HG03520 (cell line): ENCODE measurements around the gene MCCC1.
"Not testable (repeated sequence)": the region's sequence is repeated elsewhere in the genome, so short reads cannot be mapped to it uniquely, and the experiment has no call there.

Experiments used
- ATAC-seq: cut with Tn5 transposase; IDR thresholded peaks from one replicate; pipeline ENCODE4 v1.9.1; 2021; ENCODE audit warnings: mild to moderate bottlenecking, moderate library complexity; ENCODE audit not compliant: unreplicated experiment

The MCCC1 gene

DNA sequence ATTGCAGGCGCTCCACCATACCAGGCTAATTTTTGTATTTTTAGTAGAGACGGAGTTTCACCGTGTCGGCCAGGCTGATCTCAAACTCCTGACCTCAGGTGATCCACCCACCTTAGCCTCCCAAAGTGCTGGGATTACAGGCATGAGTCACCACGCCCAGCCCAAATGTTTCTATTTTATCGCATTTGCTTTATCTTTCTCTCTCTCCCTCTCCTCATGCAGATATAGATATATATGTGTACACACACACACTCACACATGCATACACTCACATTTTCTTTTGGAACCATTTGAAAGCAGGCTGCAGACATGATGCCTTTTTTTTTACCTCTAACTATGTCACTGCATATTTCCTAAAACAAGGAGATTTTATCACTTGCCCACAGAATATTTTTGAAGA lies 7.3 kb upstream of the MCCC1 start:
- no peak for ATAC-seq

DNA sequence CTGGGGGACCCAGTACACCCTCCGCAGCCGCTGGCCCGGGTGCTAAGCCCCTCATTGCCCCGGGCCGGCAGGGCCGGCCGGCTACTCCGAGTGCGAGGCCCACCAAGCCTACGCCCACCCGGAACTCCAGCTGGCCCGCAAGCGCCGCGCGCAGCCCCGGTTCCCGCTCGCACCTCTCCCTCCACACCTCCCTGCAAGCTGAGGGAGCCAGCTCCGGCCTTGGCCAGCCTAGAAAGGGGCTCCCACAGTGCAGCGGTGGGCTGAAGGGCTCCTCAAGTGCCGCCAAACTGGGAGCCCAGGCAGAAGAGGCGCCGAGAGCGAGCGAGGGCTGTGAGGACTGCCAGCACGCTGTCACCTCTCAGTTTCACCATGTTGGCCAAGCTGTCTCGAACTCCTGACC lies 4.7 kb upstream of the MCCC1 start:
- not testable (repeated sequence) for ATAC-seq

DNA sequence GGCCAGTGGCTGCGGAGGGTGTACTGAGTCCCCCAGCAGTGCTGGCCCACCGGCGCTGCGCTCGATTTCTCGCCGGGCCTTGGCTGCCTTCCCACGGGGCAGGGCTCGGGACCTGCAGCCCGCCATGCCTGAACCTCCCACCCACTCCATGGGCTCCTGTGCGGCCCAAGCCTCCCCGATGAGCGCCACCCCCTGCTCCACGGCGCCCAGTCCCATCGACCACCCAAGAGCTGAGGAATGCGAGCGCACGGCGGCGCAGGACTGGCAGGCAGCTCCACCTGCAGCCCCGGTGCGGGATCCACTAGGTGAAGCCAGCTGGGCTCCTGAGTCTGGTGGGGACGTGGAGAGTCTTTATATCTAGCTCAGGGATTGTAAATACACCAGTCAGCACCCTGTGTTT lies 1.7 kb upstream of the MCCC1 start:
- ATAC-seq: not testable (repeated sequence)

DNA sequence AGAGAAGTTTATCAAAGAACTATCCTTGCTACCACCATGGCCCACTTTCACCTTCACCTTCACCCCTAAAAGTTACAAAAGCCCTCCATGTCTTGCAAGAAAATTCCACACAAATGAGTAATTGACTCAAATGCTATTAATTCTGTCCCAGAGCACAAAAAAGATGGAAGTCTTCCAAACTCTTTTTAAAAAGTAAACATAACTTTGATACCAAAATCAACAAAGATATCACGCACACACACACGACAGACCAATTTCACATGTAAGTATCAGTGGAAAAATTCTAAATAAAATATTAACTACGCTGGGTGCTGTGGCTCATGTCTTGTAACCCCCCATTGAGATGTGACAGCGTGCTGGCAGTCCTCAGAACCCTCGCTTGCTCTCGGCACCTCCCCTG lies 1.1 kb upstream of the MCCC1 start:
- no peak for ATAC-seq

DNA sequence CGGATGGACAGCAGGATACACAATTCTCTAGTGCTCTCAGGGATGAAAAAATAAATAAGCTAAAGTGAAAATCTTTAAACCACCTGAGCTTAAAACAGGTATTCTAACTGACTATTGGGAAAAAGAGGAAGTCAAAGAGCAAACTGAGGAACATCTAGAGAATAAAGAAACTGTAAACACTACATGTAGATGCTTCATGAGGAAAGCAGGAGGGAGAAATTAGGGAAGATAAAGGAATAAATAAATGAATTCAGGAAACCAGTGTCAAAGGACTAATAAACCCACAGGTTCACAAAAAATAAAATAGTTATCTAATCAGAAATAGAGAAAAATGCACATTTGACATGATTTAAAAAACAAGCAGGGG lies 525 bp upstream of the MCCC1 start:
- no peak for ATAC-seq

DNA sequence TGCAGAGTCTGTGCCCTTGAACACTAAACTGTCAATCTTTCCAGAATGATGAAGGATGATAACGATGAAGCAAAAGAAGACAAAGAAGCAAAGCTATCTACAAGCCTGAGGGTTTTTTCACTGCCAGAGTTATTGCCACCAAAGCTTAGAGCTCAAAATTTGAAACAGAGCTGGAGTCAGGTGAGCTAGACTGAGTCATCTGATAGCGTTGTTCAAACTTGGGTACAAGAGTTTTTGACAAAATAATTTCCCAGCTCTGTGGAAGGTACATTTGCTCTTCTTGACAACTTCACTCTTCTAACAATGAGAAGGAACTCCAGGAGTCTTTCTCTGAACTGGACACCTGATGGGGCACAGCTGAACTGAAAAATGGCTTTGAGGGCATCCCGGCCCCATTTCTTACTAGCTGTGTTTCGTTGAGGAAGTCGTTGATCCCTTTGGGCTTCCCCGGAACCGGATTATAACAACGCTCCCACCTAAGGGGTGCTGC lies 715 bp downstream of the MCCC1 start:
- ATAC-seq: no peak

DNA sequence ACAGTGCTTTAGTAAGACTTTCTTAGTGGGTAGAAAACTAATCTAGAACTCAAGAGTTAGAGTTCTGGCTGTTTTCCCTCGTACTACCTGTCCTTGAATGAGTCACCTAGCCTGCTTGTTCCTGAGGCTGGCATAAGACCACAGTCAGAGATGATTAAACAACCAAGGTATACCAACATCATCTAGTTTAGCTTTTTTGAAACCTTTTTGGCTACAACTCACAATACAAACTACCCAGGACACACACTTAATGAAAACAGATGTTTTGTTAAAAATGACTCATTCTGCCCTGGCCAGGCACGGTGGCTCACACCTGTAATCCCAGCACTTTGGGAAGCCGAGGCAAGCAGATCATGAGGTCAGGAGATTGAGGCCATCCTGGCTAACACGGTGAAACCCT lies 4.6 kb downstream of the MCCC1 start:
- ATAC-seq: no peak

DNA sequence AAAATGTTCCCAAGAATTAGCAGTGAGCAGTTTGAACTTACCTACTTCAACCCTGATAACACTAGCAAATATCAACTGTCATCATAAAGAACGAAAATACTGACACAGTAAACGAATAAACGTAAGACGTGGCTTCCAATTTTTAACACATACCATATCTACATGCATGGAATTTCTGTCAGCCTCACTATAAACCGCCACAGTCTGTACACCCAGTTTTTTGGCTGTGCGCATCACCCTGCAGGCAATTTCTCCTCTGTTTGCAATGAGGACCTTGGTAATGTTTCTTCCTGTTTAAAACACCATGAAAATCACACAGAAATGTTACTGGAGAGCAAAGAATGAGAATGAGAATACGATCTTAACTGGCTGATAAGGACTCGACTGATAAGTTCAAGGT lies 7.0 kb downstream of the MCCC1 start:
- no peak for ATAC-seq

DNA sequence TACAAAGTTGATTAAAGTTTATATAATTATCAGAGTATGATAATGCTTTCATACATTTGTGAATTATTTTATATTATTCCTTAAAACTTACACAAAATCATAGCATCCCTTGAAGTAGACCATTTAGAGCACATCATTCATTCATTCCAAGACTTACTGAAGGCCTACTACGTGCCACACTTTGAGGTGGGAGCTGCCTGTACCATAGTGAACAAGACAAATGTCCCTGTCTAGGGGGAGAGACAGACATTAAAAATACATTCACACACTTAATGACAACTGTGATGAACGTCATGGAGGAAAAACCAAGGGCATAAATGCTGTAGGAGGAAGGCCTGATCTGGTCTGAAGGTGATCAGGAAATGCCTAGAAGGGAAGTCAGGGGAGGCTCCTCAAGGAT lies 12.1 kb downstream of the MCCC1 start:
- ATAC-seq: no peak

DNA sequence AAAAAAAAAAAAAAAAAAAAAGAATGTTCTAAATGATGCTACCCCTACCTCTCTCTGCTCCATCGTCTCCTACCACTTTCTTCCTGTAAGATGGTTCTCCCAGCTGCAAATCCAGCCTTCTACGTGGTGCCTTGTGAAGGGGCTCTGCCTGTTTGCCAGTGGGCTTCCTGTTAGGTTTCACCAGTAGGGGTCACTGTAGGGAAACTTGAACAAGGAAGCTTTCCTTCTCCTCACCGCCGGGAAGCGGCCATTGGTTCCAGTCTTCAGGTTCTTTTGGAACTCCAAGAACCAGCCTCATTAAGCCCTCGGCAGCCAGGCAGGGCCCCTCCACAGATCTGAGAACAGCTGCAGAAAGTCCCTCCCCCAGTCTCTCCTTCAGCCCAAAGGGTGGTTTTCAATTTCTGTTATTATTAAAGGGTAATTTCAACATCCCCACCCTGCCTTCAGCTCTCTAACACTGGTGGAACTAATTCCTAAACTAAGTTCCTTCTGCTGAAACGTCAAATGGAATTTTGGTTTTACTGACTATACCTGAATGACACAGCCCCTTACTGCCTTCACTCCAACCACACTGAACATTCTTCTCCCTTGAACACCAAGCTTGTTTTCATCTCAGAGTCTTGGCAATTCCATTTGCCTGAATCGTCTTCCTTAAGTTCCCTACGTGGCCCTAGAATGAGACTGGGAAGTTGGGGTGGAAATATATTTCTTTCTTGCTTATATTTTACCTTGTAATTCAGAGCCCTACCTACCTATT lies 13.5 kb downstream of the MCCC1 start:
- no peak for ATAC-seq

DNA sequence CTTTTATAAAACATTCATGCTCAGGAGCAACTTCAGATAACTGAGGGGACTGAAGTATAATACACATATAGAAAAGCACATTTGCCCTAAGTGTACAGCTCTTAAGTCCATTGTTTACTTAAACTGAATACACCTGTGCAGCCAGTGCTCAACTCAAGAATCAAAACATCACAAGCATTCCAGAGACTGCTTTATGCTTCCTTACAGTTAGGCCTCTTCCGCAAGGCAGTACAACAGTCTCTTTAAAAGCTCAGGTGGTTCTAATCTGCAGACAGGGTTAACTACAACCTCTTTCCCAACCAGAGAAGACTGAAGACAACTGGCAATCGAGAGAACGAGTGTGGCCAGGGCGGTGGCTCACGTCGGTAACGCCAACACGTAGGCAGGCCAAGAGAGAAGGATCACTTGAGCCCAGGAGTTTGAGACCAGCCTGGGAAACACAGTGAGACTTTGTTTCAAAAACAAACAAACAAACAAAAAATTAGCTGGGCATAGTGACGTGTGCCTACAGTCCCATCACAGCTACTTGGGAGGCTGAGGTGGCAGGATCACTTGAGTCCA lies 16.9 kb downstream of the MCCC1 start:
- ATAC-seq: no peak

DNA sequence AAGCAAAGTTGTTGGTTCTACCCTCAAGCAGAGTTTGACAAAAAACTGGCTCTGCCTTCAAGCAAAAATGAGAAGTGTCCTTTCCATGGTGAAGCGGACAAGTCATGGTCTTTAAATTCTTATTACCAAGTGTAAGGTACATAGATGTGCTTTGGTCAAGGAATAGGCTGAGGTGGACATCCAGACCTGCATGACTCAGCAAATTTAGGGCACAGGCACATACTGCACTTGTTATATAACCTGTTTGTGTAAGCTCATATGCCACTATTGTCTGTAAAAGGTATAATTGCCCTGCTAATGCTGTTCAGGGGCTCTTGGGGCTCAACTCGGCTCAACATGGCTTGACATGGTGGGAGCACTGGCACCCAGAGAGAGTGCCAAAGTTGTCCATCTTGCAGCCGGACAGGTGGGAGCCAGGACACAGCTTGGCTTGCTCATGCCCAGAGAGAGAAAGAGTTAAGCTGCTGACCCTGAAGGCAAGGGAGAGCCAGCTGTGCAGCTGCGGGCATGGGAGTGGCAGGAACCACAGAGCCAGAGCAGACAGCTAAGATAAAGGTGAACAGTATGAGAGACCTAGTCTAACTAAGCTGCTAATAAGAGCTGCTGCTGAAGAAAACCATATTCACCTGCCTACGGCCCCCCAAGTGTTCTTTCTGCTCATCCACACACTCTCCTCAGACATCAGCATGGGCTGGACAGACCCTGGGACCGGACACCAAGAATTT lies 17.7 kb downstream of the MCCC1 start:
- no peak for ATAC-seq

DNA sequence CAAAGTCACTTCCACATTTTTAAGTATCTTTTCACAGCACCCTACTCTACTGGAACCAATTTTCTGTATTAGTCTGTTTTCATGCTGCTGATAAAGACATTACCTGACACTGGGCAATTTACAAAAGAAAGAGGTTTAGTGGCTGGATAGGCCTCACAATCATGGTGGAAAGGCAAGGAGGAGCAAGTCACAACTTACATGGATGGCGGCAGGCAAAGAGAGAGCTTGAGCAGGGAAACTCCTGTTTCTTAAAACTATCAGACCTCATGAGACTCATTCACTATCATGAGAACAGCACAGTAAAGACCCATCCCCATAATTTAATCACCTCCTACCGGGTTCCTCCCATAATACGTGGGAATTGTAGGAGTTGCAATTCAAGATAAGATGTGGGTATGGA lies 18.7 kb downstream of the MCCC1 start:
- no peak for ATAC-seq

DNA sequence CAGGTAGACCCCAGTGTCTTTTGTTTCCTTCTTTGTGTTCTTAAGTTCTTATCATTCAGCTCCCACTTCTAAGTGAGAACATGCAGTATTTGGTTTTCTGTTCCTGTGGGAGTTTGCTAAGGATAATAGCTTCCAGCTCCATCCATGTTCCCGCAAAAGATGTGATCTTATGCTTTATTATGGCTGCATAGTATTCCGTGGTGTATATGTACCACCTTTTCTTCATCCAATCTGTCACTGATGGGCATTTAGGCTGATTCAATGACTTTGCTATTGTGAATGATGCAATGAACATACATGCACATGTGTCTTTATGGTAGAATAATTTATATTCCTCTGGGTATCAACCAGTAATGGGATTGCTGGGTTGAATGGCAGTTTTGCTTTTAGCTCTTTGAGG lies 24.4 kb downstream of the MCCC1 start:
- no peak for ATAC-seq

DNA sequence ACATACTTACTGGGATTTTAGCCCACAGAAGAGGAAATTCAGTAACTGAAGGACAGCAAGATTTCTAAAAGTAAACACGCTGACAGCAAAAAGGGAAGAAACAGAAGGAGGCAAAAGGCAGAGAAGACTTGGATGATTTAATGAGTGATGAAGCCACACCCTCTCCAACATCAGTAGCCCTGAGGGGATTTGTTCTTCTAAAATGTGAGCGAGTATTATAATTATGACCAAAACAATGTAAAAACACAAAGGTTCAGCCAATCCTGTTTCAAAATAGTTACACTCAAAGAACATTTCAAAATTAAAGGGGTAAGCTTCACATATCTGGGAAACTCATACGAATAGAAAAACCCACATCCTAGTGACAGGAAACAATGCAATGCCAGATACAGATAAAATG lies 25.0 kb downstream of the MCCC1 start:
- no peak for ATAC-seq

DNA sequence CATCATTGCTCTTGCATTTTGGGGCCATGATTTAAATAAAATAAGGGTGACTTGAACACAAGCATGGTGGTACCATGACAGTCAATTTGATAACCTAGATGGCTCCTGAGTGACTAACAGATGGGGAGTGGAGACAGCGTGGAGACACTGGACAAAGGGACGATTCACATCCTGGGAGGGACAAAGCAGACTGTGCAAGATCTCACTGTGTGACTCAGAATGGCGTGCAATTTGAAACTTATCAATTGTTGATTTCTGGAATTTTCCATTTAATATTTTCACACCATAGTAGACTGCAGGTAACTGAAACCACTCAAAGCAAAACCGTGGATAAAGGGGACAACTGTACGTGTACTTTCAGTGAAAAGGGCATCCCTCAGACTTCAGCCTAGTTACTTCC lies 25.5 kb downstream of the MCCC1 start:
- ATAC-seq: no peak

DNA sequence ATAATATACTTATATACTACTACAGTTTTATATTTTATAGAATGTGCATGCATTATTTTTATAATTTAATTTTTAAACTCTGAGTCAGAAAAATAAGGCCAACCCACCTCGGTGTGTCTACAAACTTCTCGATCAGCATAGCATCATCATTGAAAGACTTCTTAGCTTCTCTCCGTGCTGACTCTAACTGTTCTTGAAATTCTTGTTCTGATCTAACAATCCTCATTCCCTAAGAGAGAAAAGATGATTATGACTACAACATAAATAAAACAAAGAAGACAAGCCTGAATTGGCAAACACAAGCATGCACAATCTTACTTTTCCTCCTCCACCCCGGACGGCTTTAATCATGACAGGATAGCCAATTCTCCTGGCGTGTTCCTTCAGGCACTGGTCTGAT lies 28.4 kb downstream of the MCCC1 start:
- ATAC-seq: no peak

DNA sequence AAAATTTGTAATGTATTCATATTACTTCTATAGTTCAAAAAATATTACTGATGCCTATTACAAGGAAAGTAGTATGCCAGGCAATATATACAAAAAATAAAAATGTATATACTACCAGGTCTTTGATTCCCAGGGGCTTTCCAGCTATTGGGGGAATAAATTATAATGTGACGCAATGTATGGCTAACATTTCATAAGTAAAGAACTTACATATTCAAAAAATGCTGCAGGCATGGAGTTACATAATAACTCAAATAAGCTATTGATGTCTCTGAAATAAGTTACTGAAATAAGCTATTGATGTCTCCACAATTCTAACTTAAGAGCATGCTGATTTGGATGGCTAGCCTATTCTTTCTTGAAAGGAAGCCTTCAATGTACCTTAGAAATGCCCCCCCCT lies 30.2 kb downstream of the MCCC1 start:
- ATAC-seq: no peak

DNA sequence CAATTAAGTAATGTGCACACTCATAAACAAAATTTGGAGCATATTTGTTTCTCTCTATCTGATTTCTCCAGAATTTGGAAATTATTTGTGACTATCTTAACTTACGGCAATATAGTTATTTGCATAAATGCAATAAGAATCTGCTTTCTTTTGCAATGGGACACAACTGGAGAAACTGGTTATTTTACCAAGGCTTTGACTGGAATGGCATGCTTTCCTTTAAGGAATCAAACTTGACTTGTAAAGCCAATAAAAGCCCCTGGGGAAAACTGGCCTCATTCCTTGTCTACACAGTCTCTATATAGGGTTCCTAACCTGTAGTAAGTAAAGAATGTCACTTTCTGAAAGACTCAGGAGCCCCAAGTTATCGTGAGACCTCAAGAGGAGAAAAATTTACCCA lies 32.4 kb downstream of the MCCC1 start:
- ATAC-seq: not testable (repeated sequence)

DNA sequence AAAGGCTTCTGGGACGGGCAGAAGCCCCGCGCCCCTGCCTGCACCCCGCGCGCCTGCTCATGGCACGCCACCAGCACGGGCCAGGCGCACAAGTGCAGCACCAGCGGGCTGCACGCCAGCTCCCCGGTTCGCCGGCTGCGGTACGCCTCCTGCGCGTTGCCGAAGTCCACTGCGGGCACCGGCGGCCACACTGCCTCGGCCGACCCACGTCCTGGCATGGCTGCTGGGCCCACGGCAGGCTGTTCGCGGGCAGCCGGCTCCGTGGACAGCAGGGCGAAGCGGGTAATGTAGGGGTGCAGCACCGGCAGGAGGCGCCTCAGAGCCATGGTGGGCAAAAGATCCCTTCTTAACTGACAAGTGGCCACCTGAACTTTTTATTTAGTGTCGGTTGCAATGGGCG lies 34.8 kb downstream of the MCCC1 start:
- ATAC-seq: no peak

DNA sequence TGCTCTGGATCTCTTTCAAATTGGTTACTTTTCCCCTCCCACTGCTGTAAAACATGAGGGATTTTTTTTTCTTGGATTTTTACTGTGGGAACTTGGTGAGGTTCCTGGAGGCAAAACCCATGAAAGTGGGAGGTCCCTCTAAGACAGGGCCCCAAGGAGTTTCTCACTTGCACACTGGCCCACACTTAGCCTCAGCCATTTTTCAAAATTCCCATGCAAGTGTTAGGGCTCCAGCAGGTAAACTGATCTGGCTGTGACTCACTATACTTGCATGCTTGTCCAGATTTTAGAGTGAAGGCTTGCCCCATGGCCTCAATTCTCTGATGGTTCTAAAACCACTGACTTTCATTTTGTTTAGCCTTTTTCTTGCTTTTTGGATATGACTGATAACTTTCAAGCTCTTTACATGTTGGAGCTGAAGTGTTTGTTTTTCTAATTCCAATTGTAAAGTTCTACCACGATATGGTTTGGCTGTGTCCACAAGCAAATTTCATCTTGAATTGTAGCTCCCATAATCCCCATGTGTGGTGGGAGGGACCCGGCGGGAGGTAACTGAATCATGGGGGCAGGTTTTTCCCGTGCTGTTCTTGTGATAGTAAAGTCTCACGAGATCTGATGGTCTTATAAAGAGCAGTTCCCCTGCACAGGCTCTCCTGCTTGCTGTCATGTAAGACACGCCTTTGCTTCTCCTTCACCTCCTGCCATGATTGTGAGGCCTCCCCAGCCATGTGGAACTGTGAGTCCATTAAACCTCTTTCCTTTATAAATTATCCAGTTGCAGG lies 37.7 kb downstream of the MCCC1 start:
- no peak for ATAC-seq
